SK-N-MC (cell line): ENCODE measurements around the gene INPP5A.

Experiments used
- DNase-seq: peaks from one replicate; pipeline ENCODE4 v3.0.0-alpha.2; 2011; ENCODE audit warnings: low read depth, low spot score
- H3K27ac ChIP-seq: fragments of 200-600 bp; sonication (generic); 2 replicates; pipeline ENCODE4 v1.5.1; 2016; ENCODE audit warnings: mixed run types
- H3K36me3 ChIP-seq: fragments of 200-600 bp; sonication (generic); 2 replicates; pipeline ENCODE4 v1.6.1; 2017; ENCODE audit warnings: antibody characterized with exemption, low read length, mixed read lengths; ENCODE audit not compliant: insufficient read depth
- H3K4me3 ChIP-seq: fragments of 200-600 bp; sonication (generic); 2 replicates; pipeline ENCODE4 v1.5.1; 2016
- H3K9ac ChIP-seq: fragments of 200-600 bp; sonication (generic); 2 replicates; pipeline ENCODE4 v1.8.0; 2017; ENCODE audit warnings: mixed run types, mixed read lengths; ENCODE audit not compliant: insufficient read length
- H3K9me3 ChIP-seq: fragments of 200-600 bp; sonication (generic); 2 replicates; pipeline ENCODE4 v1.6.1; 2017; ENCODE audit warnings: low read depth, mild to moderate bottlenecking, antibody characterized with exemption, low read length, moderate library complexity, mixed read lengths
- EZH2 ChIP-seq: fragments of 200-600 bp; sonication (generic); IDR thresholded peaks from one replicate; pipeline ENCODE4 v1.6.1; 2017; ENCODE audit warnings: antibody characterized with exemption
- FOXP2 ChIP-seq: optimal IDR thresholded peaks from 2 replicates; pipeline ENCODE3; 2011; ENCODE audit warnings: mild to moderate bottlenecking, moderate library complexity; ENCODE audit not compliant: insufficient read depth; ENCODE audit errors: extremely low read length, control extremely low read depth
- POLR2AphosphoS5 ChIP-seq: IDR thresholded peaks from 2 replicates; pipeline ENCODE4 v1.6.1; 2012; ENCODE audit warnings: mild to moderate bottlenecking, low read depth, low read length, borderline replicate concordance

Gene INPP5A

GRCh38 chr10:132653721-132654120, 116.1 kb downstream of the INPP5A start:
- Histone ChIP-seq H3K36me3 (no peaks in the 10 kb centered on the region), H3K4me3 (no peak overlapping the region), H3K9ac (no peak overlapping the region), H3K9me3 (no peaks in the 10 kb centered on the region), H3K27ac (no peak overlapping the region)
- TF ChIP-seq POLR2AphosphoS5 = no peak
- TF ChIP-seq EZH2 = no peak
- no peak for TF ChIP-seq FOXP2
- DNase-seq = no peak

GRCh38 chr10:132654121-132654571, 116.6 kb downstream of the INPP5A start:
- Histone ChIP-seq H3K4me3 (no peak overlapping the region), H3K36me3 (no peaks in the 10 kb centered on the region), H3K27ac (no peak overlapping the region), H3K9me3 (no peaks in the 10 kb centered on the region), H3K9ac (no peak overlapping the region)
- TF ChIP-seq FOXP2 (no peak), POLR2AphosphoS5 (no peak), EZH2 (no peak)
- no peak for DNase-seq

- Histone ChIP-seq H3K27ac (no peak overlapping the region), H3K9me3 (no peaks in the 10 kb centered on the region), H3K9ac (no peak overlapping the region), H3K36me3 (no peaks in the 10 kb centered on the region), H3K4me3 (no peak overlapping the region)
- TF ChIP-seq POLR2AphosphoS5 (no peak), EZH2 (no peak), FOXP2 (no peak)
- peak; percentile 10 for DNase-seq
These were observed 117.4 kb downstream of the INPP5A start for GRCh38 chr10:132654708-132655661.

- no peak overlapping the region for H3K4me3 ChIP-seq
- no peak for TF ChIP-seq EZH2
- no peak for TF ChIP-seq POLR2AphosphoS5
- no peak for TF ChIP-seq FOXP2
- no peak overlapping the region for H3K9ac ChIP-seq
- no peaks in the 10 kb centered on the region for H3K9me3 ChIP-seq
- H3K27ac ChIP-seq = no peak overlapping the region
- no peak for DNase-seq
- H3K36me3 ChIP-seq = no peaks in the 10 kb centered on the region
These were observed 118.1 kb downstream of the INPP5A start for GRCh38 chr10:132655735-132656134.

- TF ChIP-seq EZH2 (no peak), FOXP2 (no peak), POLR2AphosphoS5 (no peak)
- no peak for DNase-seq
- Histone ChIP-seq H3K36me3 (no peaks in the 10 kb centered on the region), H3K9ac (no peak overlapping the region), H3K4me3 (no peak overlapping the region), H3K27ac (no peak overlapping the region), H3K9me3 (no peaks in the 10 kb centered on the region)
These were observed 118.9 kb downstream of the INPP5A start for GRCh38 chr10:132656283-132657126.

- Histone ChIP-seq H3K9ac (no peak overlapping the region), H3K4me3 (no peak overlapping the region), H3K9me3 (no peaks in the 10 kb centered on the region), H3K36me3 (no peaks in the 10 kb centered on the region), H3K27ac (no peak overlapping the region)
- TF ChIP-seq EZH2 (no peak), POLR2AphosphoS5 (no peak), FOXP2 (no peak)
- DNase-seq = no peak
These were observed 119.6 kb downstream of the INPP5A start for GRCh38 chr10:132657127-132657706.

GRCh38 chr10:132657748-132658147, 120.2 kb downstream of the INPP5A start:
- H3K36me3 ChIP-seq = no peaks in the 10 kb centered on the region
- no peaks in the 10 kb centered on the region for H3K9me3 ChIP-seq
- no peak overlapping the region for H3K9ac ChIP-seq
- H3K4me3 ChIP-seq = no peak overlapping the region
- no peak for DNase-seq
- no peak for TF ChIP-seq EZH2
- TF ChIP-seq POLR2AphosphoS5 = no peak
- TF ChIP-seq FOXP2 = no peak
- H3K27ac ChIP-seq = no peak overlapping the region

- no peak overlapping the region for H3K9ac ChIP-seq
- TF ChIP-seq POLR2AphosphoS5 (no peak), EZH2 (no peak), FOXP2 (no peak)
- H3K36me3 ChIP-seq = no peaks in the 10 kb centered on the region
- H3K9me3 ChIP-seq = no peaks in the 10 kb centered on the region
- H3K4me3 ChIP-seq = no peak overlapping the region
- DNase-seq = no peak
- H3K27ac ChIP-seq = no peak overlapping the region
These were observed 121.1 kb downstream of the INPP5A start for GRCh38 chr10:132658546-132659205.
